RWPE2 (cell line): ENCODE results near the gene URAD.

Source experiments
- ATAC-seq: fragments of 200-7000 bp; cut with Tn5 transposase; 3 replicates; pipeline ENCODE4 v1.9.1; 2021; ENCODE audit warnings: low read depth
- DNase-seq: peaks from one replicate; pipeline ENCODE4 v3.0.0-alpha.2; 2020; ENCODE audit warnings: low spot score
- H3K27ac ChIP-seq: fragments of 450-650 bp; 2 replicates; pipeline ENCODE4 v1.5.1; 2017; ENCODE audit warnings: mild to moderate bottlenecking; ENCODE audit not compliant: poor library complexity, severe bottlenecking
- H3K27me3 ChIP-seq: fragments of 250-450 bp; sonication (Bioruptor Pico); 2 replicates; pipeline ENCODE4 v1.5.1; 2021; ENCODE audit warnings: mild to moderate bottlenecking, moderate library complexity; ENCODE audit not compliant: insufficient read depth, poor library complexity, severe bottlenecking
- H3K36me3 ChIP-seq: fragments of 250-450 bp; sonication (Bioruptor Pico); 2 replicates; pipeline ENCODE4 v1.5.1; 2020; ENCODE audit warnings: low read depth, mild to moderate bottlenecking, moderate library complexity
- H3K4me1 ChIP-seq: fragments of 250-450 bp; sonication (Bioruptor Pico); 2 replicates; pipeline ENCODE4 v1.5.1; 2021; ENCODE audit warnings: mild to moderate bottlenecking, moderate library complexity; ENCODE audit not compliant: insufficient read depth, poor library complexity, severe bottlenecking
- H3K4me3 ChIP-seq: fragments of 250-450 bp; sonication (Bioruptor Pico); 2 replicates; pipeline ENCODE4 v1.5.1; 2021; ENCODE audit warnings: mild to moderate bottlenecking, moderate library complexity; ENCODE audit not compliant: severe bottlenecking
- H3K9me3 ChIP-seq: fragments of 250-450 bp; sonication (Bioruptor Pico); 2 replicates; pipeline ENCODE4 v1.5.1; 2021; ENCODE audit warnings: mild to moderate bottlenecking, moderate library complexity; ENCODE audit not compliant: severe bottlenecking
- TF ChIP-seq, protein P1 (sequence below): fragments of 450-650 bp; IDR thresholded peaks from one replicate; pipeline ENCODE4 v1.5.1; 2017; ENCODE audit warnings: mild to moderate bottlenecking, moderate library complexity; ENCODE audit not compliant: poor library complexity, severe bottlenecking

URAD gene

DNA sequence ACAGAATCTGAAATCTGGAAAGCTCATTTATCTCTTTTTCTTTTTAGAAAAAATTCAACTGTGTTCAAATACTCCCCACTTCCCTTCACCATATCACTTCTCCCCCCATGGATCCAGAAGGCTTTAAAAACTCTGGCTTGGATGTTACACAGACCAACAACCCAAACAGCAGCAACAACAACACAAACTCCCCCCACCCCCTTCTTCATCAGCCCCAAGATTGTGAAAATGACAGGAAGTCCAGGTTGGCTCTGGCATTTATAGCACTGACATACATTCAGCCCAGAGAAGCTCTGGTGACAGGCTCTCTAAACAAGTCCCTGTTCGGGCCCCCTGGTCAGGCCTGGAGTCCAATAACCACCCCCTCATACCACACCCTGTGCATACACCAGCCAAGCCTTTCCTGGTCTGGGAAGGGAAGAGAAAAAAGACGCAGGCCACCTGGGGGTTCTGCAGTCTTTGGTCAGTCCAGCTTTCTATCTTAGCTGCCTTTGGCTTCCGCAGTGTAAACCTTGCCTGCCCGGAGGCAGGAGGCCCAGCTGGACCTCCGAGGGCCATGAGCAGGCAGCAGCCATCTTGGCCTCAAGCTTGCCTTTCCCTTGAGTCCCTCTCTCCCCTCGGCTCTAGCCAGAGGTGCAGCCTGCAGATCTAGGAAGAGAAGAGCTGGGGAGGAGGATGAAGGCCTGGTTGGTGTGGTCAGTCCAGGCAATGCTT is 26.2 kb downstream of the URAD start:
- H3K36me3 ChIP-seq: no peaks in the 10 kb centered on the region
- H3K4me3 ChIP-seq: no peak overlapping the region
- no peaks in the 10 kb centered on the region for H3K4me1 ChIP-seq
- no peaks in the 10 kb centered on the region for H3K9me3 ChIP-seq
- no peak for DNase-seq
- ATAC-seq: no peak
- peaks cover 92% of the 10 kb centered on the region for H3K27me3 ChIP-seq
- TF ChIP-seq, protein P1, sequence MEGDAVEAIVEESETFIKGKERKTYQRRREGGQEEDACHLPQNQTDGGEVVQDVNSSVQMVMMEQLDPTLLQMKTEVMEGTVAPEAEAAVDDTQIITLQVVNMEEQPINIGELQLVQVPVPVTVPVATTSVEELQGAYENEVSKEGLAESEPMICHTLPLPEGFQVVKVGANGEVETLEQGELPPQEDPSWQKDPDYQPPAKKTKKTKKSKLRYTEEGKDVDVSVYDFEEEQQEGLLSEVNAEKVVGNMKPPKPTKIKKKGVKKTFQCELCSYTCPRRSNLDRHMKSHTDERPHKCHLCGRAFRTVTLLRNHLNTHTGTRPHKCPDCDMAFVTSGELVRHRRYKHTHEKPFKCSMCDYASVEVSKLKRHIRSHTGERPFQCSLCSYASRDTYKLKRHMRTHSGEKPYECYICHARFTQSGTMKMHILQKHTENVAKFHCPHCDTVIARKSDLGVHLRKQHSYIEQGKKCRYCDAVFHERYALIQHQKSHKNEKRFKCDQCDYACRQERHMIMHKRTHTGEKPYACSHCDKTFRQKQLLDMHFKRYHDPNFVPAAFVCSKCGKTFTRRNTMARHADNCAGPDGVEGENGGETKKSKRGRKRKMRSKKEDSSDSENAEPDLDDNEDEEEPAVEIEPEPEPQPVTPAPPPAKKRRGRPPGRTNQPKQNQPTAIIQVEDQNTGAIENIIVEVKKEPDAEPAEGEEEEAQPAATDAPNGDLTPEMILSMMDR: no peak
- no peak overlapping the region for H3K27ac ChIP-seq

- TF ChIP-seq, protein P1: no peak
- Histone ChIP-seq H3K4me1 (no peaks in the 10 kb centered on the region), H3K36me3 (no peaks in the 10 kb centered on the region), H3K27me3 (peaks cover 92% of the 10 kb centered on the region), H3K9me3 (no peaks in the 10 kb centered on the region), H3K4me3 (no peak overlapping the region), H3K27ac (no peak overlapping the region)
- DNase-seq: no peak
- no peak for ATAC-seq
These were observed 27.0 kb downstream of the URAD start for GRCh38 chr13:27961227-27962085.

DNA sequence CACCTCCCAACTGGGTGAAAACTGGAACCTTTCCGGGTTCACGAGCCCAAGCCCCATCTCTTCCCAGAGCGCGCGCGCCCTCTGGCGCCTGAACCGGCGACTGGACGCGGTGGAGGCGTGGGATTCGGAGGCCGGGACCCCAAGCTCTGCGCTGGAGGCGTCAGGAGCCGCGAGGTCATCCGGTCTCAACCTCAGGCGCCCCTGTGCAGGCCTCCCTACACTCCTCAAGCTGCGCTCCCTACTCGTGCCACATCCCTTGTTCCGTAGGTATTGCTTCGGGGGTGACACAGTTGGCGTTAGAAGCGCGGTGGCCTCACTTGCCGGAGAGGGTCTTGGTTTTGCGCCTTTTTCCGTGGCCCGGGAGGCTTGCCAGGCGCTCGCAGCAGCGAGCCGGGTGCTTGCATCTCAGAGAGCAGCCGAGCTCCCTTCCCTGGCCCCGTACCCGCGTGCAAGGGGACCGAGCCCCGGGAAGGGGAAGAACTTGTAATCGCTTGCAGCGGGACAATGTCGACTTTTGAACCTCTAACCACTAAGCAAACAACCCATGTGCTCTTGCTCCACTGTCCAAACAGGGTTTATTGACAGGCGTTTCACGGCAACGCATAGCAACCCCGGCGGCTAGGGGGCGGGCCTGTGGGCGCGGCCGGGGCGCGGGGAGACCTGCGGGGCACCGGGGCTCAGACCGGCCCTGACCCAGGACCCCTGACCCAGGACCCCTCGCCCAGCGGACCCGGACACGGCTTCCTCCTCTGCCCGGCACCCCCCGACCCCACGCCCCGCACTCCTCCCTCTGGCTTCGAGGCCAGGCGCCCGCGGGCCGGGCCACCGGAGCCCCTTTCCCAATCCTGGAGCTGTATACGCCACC is 27.9 kb downstream of the URAD start:
- ATAC-seq (peak; percentile 64), DNase-seq (no peak)
- Histone ChIP-seq H3K9me3 (no peaks in the 10 kb centered on the region), H3K27ac (no peak overlapping the region), H3K4me1 (no peaks in the 10 kb centered on the region), H3K4me3 (no peak overlapping the region), H3K27me3 (peaks cover 92% of the 10 kb centered on the region), H3K36me3 (no peaks in the 10 kb centered on the region)
- TF ChIP-seq, protein P1: peak; percentile 17

DNA sequence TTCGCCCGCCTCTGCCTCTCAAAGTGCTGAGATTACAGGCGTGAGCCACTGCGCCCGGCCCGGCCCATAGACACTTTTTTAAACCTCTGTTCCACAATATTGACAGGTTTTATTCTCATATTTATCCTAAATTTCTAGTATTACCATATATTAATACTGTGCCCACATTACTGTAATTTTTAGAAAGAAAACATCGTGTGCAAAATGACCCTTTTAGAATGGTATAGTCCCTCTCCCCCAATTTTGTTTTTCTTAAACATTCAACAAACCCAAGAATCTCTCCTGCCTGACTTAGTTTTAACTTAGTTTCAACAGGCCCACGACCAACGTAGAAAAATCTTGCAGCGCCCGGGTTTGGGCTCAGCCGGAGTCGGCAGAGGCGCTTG is 28.5 kb downstream of the URAD start:
- H3K4me1 ChIP-seq: no peaks in the 10 kb centered on the region
- no peak for DNase-seq
- peaks cover 92% of the 10 kb centered on the region for H3K27me3 ChIP-seq
- H3K36me3 ChIP-seq: no peaks in the 10 kb centered on the region
- no peak overlapping the region for H3K4me3 ChIP-seq
- ATAC-seq: no peak
- H3K27ac ChIP-seq: no peak overlapping the region
- H3K9me3 ChIP-seq: no peaks in the 10 kb centered on the region
- TF ChIP-seq, protein P1: no peak
